Karpas-422 (cell line): ENCODE results near the gene PKHD1. TPM values are rescaled to one million over a fixed set of nuclear protein-coding genes. Genes with fewer than 3 reads are reported as not detected.

ENCODE experiments used
- DNase-seq: peaks from one replicate; pipeline ENCODE4 v3.0.0-alpha.2; 2015
- H2AFZ ChIP-seq: fragments of 200-600 bp; sonication (generic); 2 replicates; pipeline ENCODE4 v1.6.1; 2014; ENCODE audit warnings: antibody characterized with exemption, low read length, mixed read lengths
- H3K27ac ChIP-seq: fragments of 200-600 bp; sonication (generic); 2 replicates; pipeline ENCODE4 v1.5.1; 2014; ENCODE audit warnings: mild to moderate bottlenecking, low read length, moderate library complexity
- H3K27me3 ChIP-seq: fragments of 200-600 bp; sonication (generic); 2 replicates; pipeline ENCODE4 v1.6.1; 2014; ENCODE audit warnings: low read length, mixed read lengths
- H3K36me3 ChIP-seq: fragments of 200-600 bp; sonication (generic); 2 replicates; pipeline ENCODE4 v1.6.1; 2014; ENCODE audit warnings: low read length, mixed read lengths; ENCODE audit not compliant: insufficient read depth
- H3K4me1 ChIP-seq: fragments of 200-600 bp; sonication (generic); 2 replicates; pipeline ENCODE4 v1.6.1; 2014; ENCODE audit warnings: mild to moderate bottlenecking, low read length, mixed read lengths
- H3K4me2 ChIP-seq: fragments of 200-600 bp; sonication (generic); 2 replicates; pipeline ENCODE4 v1.6.1; 2014; ENCODE audit warnings: low read length, low read depth, mild to moderate bottlenecking; ENCODE audit not compliant: poor library complexity, severe bottlenecking
- H3K4me3 ChIP-seq: fragments of 200-600 bp; sonication (generic); 2 replicates; pipeline ENCODE4 v1.5.1; 2014; ENCODE audit warnings: mild to moderate bottlenecking, antibody characterized with exemption, low read length, mixed read lengths
- H3K79me2 ChIP-seq: fragments of 200-600 bp; sonication (generic); 2 replicates; pipeline ENCODE4 v1.6.1; 2014; ENCODE audit warnings: mild to moderate bottlenecking, low read length, mixed read lengths
- H3K9ac ChIP-seq: fragments of 200-600 bp; sonication (generic); 2 replicates; pipeline ENCODE4 v1.6.0; 2014; ENCODE audit warnings: low read length
- H3K9me2 ChIP-seq: fragments of 200-600 bp; sonication (generic), shearing (Covaris generic); replicated peaks from 2 replicates; pipeline ENCODE4 v1.6.0; 2014; ENCODE audit warnings: mild to moderate bottlenecking, low read length, moderate library complexity; ENCODE audit not compliant: insufficient read depth
- H3K9me3 ChIP-seq: fragments of 300-700, 200-600 bp; sonication (generic); 2 replicates; pipeline ENCODE4 v1.6.1; 2014; ENCODE audit warnings: low read length, mixed read lengths
- H4K20me1 ChIP-seq: fragments of 200-600 bp; sonication (generic); 2 replicates; pipeline ENCODE4 v1.6.1; 2014; ENCODE audit warnings: mild to moderate bottlenecking, antibody characterized with exemption, low read length, low read depth; ENCODE audit not compliant: insufficient read depth
- total RNA-seq: library from RNA; depleted of rRNA; stranded (reverse); fragments of >200 nt; shearing (Covaris generic); gene quantifications from 2 replicates; pipeline ENCODE4 v1.2.3, GENCODE V29; 2014; ENCODE audit warnings: low replicate concordance

The PKHD1 gene
- total RNA-seq, 1 experiment from 2014 or later: 0.11 TPM

DNA sequence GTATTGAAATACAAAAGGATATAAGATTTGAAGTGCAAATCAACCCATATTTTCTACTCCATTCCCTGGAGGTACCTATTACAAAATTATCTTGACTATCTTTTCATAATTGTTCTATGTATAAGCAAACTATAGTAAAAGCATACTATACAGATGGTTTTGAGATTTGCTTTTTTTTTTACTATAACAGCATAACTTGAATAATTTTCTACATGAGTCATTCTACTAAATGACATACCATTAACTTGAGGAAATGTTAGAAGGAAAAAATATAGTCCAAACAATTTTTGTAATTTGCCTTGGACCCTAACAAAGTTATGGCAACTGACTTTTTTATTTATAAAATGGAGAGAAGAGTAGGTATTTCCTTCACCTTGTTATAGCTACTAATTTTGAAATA, 472.7 kb downstream of the PKHD1 start:
- H4K20me1 ChIP-seq: no peaks in the 10 kb centered on the region
- H3K4me2 ChIP-seq: no peak overlapping the region
- H3K27ac ChIP-seq: no peak overlapping the region
- H3K9me2 ChIP-seq: no peaks in the 10 kb centered on the region; the same call in 1 of the 2 replicates
- no peak for DNase-seq
- H3K4me1 ChIP-seq: no peaks in the 10 kb centered on the region
- no peaks in the 10 kb centered on the region for H3K36me3 ChIP-seq
- no peak overlapping the region for H2AFZ ChIP-seq
- no peak overlapping the region for H3K9ac ChIP-seq
- no peaks in the 10 kb centered on the region for H3K27me3 ChIP-seq
- H3K4me3 ChIP-seq: no peak overlapping the region
- H3K79me2 ChIP-seq: no peaks in the 10 kb centered on the region
- H3K9me3 ChIP-seq: peaks cover 3% of the 10 kb centered on the region; the same call in 1 of the 2 replicates

DNA sequence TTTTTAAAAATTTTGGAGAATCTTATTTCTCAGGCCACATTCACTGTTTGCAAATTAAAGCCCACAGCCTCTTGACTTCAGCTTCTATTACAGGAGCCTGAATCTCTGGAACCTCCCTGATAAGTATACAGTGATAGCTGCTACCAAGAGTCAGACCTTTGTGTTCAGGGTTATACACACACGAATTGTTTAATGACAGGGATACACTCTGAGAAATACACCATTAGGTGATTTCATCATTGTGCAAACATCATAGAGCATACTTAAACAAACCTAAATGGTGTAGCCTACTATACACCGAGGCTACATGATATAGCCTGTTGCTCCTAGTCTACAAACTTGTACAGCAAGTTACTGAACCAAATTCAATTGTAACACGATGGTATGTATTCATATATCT, 473.9 kb downstream of the PKHD1 start:
- Histone ChIP-seq H3K9ac (no peak overlapping the region), H3K27ac (no peak overlapping the region), H3K9me3 (peaks cover 3% of the 10 kb centered on the region; the same call in 1 of the 2 replicates), H3K36me3 (no peaks in the 10 kb centered on the region), H4K20me1 (no peaks in the 10 kb centered on the region), H3K27me3 (no peaks in the 10 kb centered on the region), H3K4me2 (no peak overlapping the region), H3K79me2 (no peaks in the 10 kb centered on the region), H3K4me3 (no peak overlapping the region), H3K4me1 (no peaks in the 10 kb centered on the region), H3K9me2 (no peaks in the 10 kb centered on the region; the same call in 1 of the 2 replicates), H2AFZ (no peak overlapping the region)
- DNase-seq: no peak

DNA sequence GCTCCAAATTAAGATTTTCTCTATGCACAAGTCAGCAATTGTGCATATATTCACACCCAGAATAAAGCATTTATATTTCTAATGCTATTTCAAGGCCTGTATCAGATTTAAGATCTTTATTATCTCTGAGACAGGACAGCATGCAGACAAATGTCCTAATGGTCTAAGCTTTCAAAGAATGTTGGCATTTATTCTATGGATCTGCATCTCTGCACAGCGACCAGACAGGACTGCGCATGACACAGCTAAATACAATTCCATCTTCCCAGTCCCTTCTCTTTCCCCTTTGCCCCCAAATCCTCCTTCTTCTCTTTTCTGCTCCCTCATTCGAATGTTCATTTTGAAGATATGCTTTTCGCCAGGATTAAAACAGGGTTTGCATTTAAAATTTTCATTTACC, 478.5 kb downstream of the PKHD1 start:
- DNase-seq: no peak
- H3K4me2 ChIP-seq: no peak overlapping the region

DNA sequence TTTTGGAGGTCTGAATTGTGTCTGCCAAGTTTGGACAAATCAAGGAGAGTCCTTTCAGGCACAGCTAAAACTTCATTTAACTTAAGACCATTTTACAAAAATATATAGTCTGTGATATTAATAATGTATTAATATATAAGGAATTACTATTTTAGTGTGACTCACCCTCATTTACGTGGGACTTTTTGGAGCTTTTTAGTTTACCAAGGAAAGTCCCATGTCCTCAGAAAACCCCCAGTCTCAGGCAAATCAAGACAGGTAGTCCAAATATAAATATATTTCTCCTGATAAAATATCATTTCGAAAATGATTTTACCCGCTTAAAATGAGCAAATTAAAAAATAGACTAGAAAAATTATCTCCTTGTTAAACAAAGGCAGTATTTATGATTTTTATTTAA, 479.0 kb downstream of the PKHD1 start:
- Histone ChIP-seq H3K36me3 (no peaks in the 10 kb centered on the region), H3K4me1 (no peaks in the 10 kb centered on the region), H3K27me3 (no peaks in the 10 kb centered on the region), H4K20me1 (no peaks in the 10 kb centered on the region), H3K9me2 (no peaks in the 10 kb centered on the region), H2AFZ (no peak overlapping the region), H3K9ac (no peak overlapping the region), H3K27ac (no peak overlapping the region), H3K4me3 (no peak overlapping the region), H3K9me3 (no peaks in the 10 kb centered on the region), H3K4me2 (no peak overlapping the region), H3K79me2 (no peaks in the 10 kb centered on the region)
- no peak for DNase-seq

More for the DNA sequence above, 478.5 kb downstream of the PKHD1 start:
- Histone ChIP-seq H3K4me1 (no peaks in the 10 kb centered on the region), H3K4me3 (no peak overlapping the region), H3K9me3 (no peaks in the 10 kb centered on the region), H3K27me3 (no peaks in the 10 kb centered on the region), H3K79me2 (no peaks in the 10 kb centered on the region), H3K27ac (no peak overlapping the region), H4K20me1 (no peaks in the 10 kb centered on the region), H3K9ac (no peak overlapping the region), H2AFZ (no peak overlapping the region), H3K9me2 (no peaks in the 10 kb centered on the region), H3K36me3 (no peaks in the 10 kb centered on the region)

DNA sequence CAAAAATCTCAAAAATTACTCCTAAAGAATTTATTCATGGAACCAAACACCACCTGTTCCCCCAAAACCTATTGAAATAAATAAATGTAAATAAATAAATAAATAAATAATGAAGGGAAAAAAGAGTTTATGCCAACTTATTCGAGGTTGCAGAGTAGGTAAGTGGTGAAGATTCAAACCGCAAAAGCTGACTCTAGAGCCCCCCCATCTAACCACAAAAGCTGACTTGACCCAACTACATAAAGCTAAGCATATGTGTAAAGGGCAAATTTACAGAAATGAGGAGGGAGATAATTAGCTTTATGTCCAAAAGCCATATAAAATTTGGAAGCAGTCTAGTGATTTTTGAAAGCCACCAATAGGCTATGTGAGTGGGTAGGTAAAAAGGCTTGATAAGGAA, 486.9 kb downstream of the PKHD1 start:
- DNase-seq: no peak
- H3K4me3 ChIP-seq: no peak overlapping the region
- H4K20me1 ChIP-seq: no peaks in the 10 kb centered on the region
- no peaks in the 10 kb centered on the region for H3K79me2 ChIP-seq
- no peaks in the 10 kb centered on the region for H3K36me3 ChIP-seq
- no peaks in the 10 kb centered on the region for H3K27me3 ChIP-seq
- H3K4me1 ChIP-seq: no peaks in the 10 kb centered on the region
- 0 out of 2 replicates have a peak, but pooled peaks cover 4% of the 10 kb centered on the region for H3K9me3 ChIP-seq
- H3K4me2 ChIP-seq: no peak overlapping the region
- no peak overlapping the region for H3K27ac ChIP-seq
- H3K9ac ChIP-seq: no peak overlapping the region
- no peak overlapping the region for H2AFZ ChIP-seq
- H3K9me2 ChIP-seq: no peaks in the 10 kb centered on the region

DNA sequence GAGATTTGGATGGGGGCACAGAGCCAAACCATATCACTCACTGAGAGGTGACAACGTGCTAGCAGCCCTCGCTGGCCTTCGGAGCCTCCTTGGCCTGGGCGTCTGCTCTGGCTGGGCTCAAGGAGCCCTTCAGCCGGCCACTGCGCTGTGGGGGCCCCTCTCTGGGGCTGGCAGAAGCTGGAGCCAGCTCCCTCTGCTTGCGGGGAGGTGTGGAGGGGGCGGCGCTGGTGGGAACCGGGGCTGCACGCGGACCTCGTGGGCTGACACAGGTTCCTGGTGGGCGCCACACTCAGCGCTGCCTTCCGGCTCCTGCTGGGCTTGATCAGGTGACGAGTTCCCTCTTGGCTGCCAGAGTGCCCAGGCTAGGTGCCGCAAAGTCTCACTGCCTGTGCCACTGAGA, 489.2 kb downstream of the PKHD1 start:
- Histone ChIP-seq H3K27me3 (no peaks in the 10 kb centered on the region), H3K4me1 (no peaks in the 10 kb centered on the region), H3K4me2 (no peak overlapping the region), H3K27ac (no peak overlapping the region), H3K9me3 (peaks cover 10% of the 10 kb centered on the region), H3K4me3 (no peak overlapping the region), H4K20me1 (no peaks in the 10 kb centered on the region), H3K9ac (no peak overlapping the region), H3K36me3 (no peaks in the 10 kb centered on the region), H2AFZ (no peak overlapping the region), H3K9me2 (0 out of 2 replicates have a peak, but pooled peaks cover under 1% of the 10 kb centered on the region), H3K79me2 (no peaks in the 10 kb centered on the region)
- no peak for DNase-seq

DNA sequence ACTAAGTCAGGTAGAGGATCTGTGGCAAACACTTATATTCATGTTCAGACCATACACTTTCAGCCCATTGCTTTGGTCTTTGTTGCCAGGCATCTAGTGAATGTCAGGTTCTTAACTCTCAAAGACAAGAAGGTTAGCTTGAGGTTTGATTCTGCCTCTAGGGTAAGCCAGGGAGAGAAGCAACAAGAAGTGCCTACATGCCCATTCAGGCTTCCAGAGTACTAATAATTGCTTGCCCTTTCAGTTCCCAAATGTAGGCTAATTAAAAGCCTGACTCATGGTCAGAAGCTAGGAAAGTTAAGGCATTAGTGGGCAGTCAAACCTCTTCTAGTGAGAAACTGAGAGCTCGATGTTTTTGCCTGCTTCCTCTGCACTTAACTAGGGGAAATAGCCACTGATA, 492.4 kb downstream of the PKHD1 start:
- no peak overlapping the region for H2AFZ ChIP-seq
- peaks cover 13% of the 10 kb centered on the region for H3K9me3 ChIP-seq
- H3K4me2 ChIP-seq: no peak overlapping the region
- H3K36me3 ChIP-seq: no peaks in the 10 kb centered on the region
- no peak for DNase-seq
- H3K79me2 ChIP-seq: no peaks in the 10 kb centered on the region
- no peaks in the 10 kb centered on the region for H3K4me1 ChIP-seq
- H3K9ac ChIP-seq: no peak overlapping the region
- 0 out of 2 replicates have a peak, but pooled peaks cover 3% of the 10 kb centered on the region for H3K9me2 ChIP-seq
- no peak overlapping the region for H3K4me3 ChIP-seq
- H3K27me3 ChIP-seq: no peaks in the 10 kb centered on the region
- no peak overlapping the region for H3K27ac ChIP-seq
- no peaks in the 10 kb centered on the region for H4K20me1 ChIP-seq

DNA sequence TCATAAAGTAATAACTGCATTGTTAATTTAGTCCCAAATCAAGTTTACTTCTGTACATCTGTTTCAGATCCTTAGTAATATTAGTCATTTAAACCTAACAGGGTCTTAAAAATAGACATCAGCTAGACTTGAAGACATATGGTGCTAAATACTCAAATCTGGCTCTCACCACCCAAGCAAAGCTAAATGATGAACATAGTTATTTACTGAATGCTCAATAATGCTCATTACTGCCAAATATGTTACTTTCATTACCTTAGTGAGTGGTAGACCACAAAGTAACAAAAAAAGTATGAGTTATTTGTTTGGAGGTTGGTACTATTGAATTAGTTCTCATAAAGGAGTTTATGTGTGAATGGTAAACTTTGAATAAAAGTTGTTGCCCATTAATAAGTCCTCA, 502.1 kb downstream of the PKHD1 start:
- Histone ChIP-seq H3K27me3 (no peaks in the 10 kb centered on the region), H3K4me1 (no peaks in the 10 kb centered on the region), H2AFZ (no peak overlapping the region), H3K4me3 (no peak overlapping the region), H3K79me2 (no peaks in the 10 kb centered on the region), H3K4me2 (no peak overlapping the region), H3K27ac (no peak overlapping the region), H4K20me1 (no peaks in the 10 kb centered on the region), H3K9me3 (no peaks in the 10 kb centered on the region), H3K9me2 (no peaks in the 10 kb centered on the region), H3K36me3 (no peaks in the 10 kb centered on the region), H3K9ac (no peak overlapping the region)
- no peak for DNase-seq

DNA sequence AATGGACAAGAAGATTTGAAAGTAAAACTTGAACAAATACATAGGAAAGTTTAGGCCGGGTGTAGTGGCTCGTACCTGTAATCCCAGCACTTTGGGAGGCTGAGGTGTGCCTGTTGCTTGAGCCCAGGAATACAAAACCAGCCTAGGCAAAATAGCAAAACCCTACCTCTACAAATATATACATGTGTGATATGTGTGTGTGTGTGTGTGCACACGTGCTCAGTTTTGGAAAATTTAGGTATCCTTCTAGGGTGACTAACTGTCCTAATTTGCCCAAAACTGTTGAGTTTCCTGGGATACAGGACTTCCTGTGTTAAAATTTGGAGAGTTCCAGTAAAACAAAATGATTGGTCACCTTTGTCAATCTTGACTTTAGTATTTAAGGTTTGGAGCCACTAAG, 503.2 kb downstream of the PKHD1 start:
- no peak for DNase-seq
- H3K9ac ChIP-seq: no peak overlapping the region
- H3K4me2 ChIP-seq: no peak overlapping the region
- no peak overlapping the region for H3K27ac ChIP-seq
- no peak overlapping the region for H2AFZ ChIP-seq
- no peaks in the 10 kb centered on the region for H3K9me3 ChIP-seq
- no peaks in the 10 kb centered on the region for H3K79me2 ChIP-seq
- no peaks in the 10 kb centered on the region for H3K27me3 ChIP-seq
- no peaks in the 10 kb centered on the region for H4K20me1 ChIP-seq
- no peaks in the 10 kb centered on the region for H3K9me2 ChIP-seq
- no peaks in the 10 kb centered on the region for H3K4me1 ChIP-seq
- no peak overlapping the region for H3K4me3 ChIP-seq
- H3K36me3 ChIP-seq: no peaks in the 10 kb centered on the region
